ENCODE measurements around the gene MYO5C. TPM values are rescaled to one million over a fixed set of nuclear protein-coding genes. Genes with fewer than 3 reads are reported as not detected.

The MYO5C gene
- total RNA-seq, 4 donors from 2014 or later: 17.8 to 25.5 (median 23.6) TPM

GRCh38 chr15:52294881-52295420, 653 bp downstream of the MYO5C start:
- peak overlapping the region; percentile 57 to 77 (median 68) for H3K4me3 ChIP-seq

GRCh38 chr15:52292780-52293392, 2.7 kb downstream of the MYO5C start:
- no peak for DNase-seq
- WGBS, 2 donors: 64 to 80% methylated on average over 7 of the region's 7 CpGs
- intact Hi-C loops (cut with DNase I): no loop called here
- Histone ChIP-seq H3K27ac (peak overlapping the region in 2 of 4 donors; percentile 34 to 50), H3K4me3 (no peak overlapping the region), H3K9me3 (no peaks in the 10 kb centered on the region), H3K27me3 (peaks cover 0 to 38% (median 0%) of the 10 kb centered on the region in 4 donors), H3K4me1 (peaks cover 29 to 69% (median 38%) of the 10 kb centered on the region in 3 donors), H3K36me3 (no peaks in the 10 kb centered on the region)
- TF ChIP-seq CTCF (IDR thresholded peaks at IDR 0.05) (no peak), POLR2A (IDR thresholded peaks at IDR 0.05) (no peak)

More at GRCh38 chr15:52294881-52295420, 653 bp downstream of the MYO5C start:
- DNase-seq: no peak
- 11 to 30% methylated on average over 3 to 5 of the region's 32 CpGs for WGBS, 2 donors
- Histone ChIP-seq H3K4me1 (peaks cover 11 to 48% (median 19%) of the 10 kb centered on the region in 3 donors), H3K27ac (peak overlapping the region; percentile 78 to 88 (median 84)), H3K9me3 (no peaks in the 10 kb centered on the region), H3K27me3 (peaks cover 0 to 38% (median 0%) of the 10 kb centered on the region in 4 donors), H3K36me3 (no peaks in the 10 kb centered on the region)
- no peak for TF ChIP-seq POLR2A (IDR thresholded peaks at IDR 0.05)
- TF ChIP-seq CTCF (IDR thresholded peaks at IDR 0.05): no peak
- intact Hi-C loops (cut with DNase I): no loop called here

DNA sequence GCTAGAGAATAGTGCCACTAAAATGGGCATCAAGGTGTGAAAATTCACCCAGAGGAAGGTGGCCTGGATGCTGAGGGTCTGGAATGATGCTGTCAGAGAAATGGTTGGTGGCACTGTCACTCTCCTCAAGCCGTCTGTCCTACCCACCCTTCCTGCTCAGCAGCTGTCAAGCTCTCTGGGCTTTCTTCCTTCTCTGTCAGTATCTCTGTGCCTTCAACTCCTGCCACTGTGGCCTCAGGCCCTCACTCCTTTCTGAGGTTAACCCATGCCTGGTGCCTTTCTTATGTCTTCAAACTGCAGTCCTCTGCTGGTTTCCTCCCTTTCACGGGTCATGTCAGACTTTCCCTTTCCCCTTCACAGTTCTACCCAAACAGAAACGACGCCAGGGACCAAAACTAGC, 4.4 kb downstream of the MYO5C start:
- 58 to 65% methylated on average over 4 of the region's 4 CpGs for WGBS, 2 donors
- DNase-seq: no peak
- intact Hi-C loops (cut with DNase I): no loop called here

DNA sequence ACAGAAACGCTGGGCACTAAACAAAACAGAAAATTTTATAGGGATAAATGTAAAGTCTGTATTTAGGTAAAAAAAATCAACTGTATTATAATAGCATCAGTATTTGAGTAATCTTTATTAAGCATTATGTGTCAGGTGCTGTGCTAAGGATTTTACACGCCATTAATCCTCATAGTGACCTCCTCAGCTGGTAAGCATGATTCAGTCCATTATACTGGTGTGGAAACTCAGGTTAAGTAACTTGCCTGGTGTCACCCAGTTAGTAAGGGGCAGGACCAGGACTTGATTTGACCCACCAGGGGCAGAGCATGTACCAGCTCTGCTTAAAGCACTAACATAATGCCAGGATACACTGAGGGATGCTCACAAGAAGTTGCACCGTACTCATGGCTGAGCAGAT, 4.8 kb downstream of the MYO5C start:
- Histone ChIP-seq H3K4me3 (no peak overlapping the region), H3K36me3 (no peaks in the 10 kb centered on the region), H3K27me3 (peaks cover 0 to 31% (median 0%) of the 10 kb centered on the region in 4 donors), H3K27ac (peak overlapping the region; percentile 47 to 89 (median 82)), H3K9me3 (no peaks in the 10 kb centered on the region), H3K4me1 (peaks cover 30 to 76% (median 40%) of the 10 kb centered on the region in 3 donors)
- no peak for DNase-seq
- intact Hi-C loops (cut with DNase I): no loop called here
- WGBS, 2 donors: 79 to 85% methylated on average over 3 of the region's 3 CpGs
- TF ChIP-seq POLR2A (IDR thresholded peaks at IDR 0.05): no peak

More for the DNA sequence above, 4.4 kb downstream of the MYO5C start:
- TF ChIP-seq CTCF (IDR thresholded peaks at IDR 0.05): no peak
- TF ChIP-seq POLR2A (IDR thresholded peaks at IDR 0.05): no peak
- Histone ChIP-seq H3K27me3 (peaks cover 0 to 35% (median 0%) of the 10 kb centered on the region in 4 donors), H3K9me3 (no peaks in the 10 kb centered on the region), H3K4me1 (peaks cover 33 to 80% (median 43%) of the 10 kb centered on the region in 3 donors), H3K4me3 (no peak overlapping the region), H3K36me3 (no peaks in the 10 kb centered on the region), H3K27ac (peak overlapping the region; percentile 19 to 89 (median 66))

GRCh38 chr15:52290329-52290728, 5.3 kb downstream of the MYO5C start:
- Histone ChIP-seq H3K36me3 (no peaks in the 10 kb centered on the region), H3K4me3 (no peak overlapping the region), H3K4me1 (peaks cover 27 to 72% (median 35%) of the 10 kb centered on the region in 3 donors), H3K27ac (peak overlapping the region in 3 of 4 donors; percentile 77 to 89 (median 86)), H3K27me3 (peaks cover 0 to 26% (median 0%) of the 10 kb centered on the region in 4 donors), H3K9me3 (no peaks in the 10 kb centered on the region)
- 53 to 61% methylated on average over 4 of the region's 4 CpGs for WGBS, 2 donors
- intact Hi-C loops (cut with DNase I): no loop called here
- DNase-seq: no peak
- TF ChIP-seq POLR2A (IDR thresholded peaks at IDR 0.05) (no peak), CTCF (IDR thresholded peaks at IDR 0.05) (no peak)

All from esophagus squamous epithelium (tissue), 5 donors.